Fibroblast of skin of right quadriceps (primary cell): ENCODE data around the gene BTG3.

Experiments
- DNase-seq: peaks from one replicate; pipeline ENCODE4 v3.0.0-alpha.2; 2013

The BTG3 gene, protein sequence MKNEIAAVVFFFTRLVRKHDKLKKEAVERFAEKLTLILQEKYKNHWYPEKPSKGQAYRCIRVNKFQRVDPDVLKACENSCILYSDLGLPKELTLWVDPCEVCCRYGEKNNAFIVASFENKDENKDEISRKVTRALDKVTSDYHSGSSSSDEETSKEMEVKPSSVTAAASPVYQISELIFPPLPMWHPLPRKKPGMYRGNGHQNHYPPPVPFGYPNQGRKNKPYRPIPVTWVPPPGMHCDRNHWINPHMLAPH

GRCh38 chr21:17612565-17613241 lies at the start of gene BTG3:
Gene BTG3 (minus strand): TSS chr21:17612901. CDS start chr21:17609144, 3,757 bp downstream.
- DNase-seq, result peak; percentile 84

- no peak for DNase-seq
Measured at GRCh38 chr21:17660862-17661261, 48.2 kb upstream of the BTG3 start.

DNA sequence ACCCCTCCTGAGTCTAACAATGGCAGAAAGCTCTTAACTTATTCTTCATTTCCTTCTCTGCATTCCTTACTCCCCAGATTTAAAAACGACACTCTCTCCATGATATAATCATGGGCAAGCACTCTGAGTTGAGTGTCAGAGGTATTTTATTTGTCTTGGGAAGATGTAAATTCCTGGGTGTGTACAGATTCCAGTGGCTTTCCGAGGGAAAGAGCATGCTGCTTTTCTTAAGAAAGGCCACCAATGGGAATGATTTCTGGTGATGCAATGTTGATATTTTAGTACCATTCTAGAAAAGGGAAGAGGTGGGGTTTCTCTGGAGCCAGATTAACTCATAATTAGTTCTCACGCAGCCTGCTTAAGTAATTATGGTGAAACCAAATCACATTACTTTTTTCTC lies 47.8 kb upstream of the BTG3 start:
- peak; percentile 1 for DNase-seq

DNA sequence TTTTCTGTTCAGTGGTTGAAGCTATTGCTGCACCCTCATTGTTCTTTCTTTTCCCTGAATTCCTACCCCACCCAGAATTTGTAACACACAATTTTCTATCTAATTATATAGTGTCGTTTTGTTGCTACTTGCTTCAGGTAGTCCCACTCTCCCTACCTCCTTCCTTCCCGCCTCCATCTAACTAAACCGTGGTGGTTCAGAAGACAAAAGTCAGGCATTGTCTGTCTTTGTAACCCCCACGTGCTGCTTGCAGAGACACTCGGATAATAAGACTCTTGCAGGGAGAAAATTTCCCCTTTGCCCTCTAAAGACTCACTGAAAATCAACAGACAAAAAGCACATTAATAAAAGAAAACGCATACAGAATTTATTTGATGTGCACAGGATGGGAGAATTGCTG lies 46.2 kb upstream of the BTG3 start:
- DNase-seq, result no peak

DNA sequence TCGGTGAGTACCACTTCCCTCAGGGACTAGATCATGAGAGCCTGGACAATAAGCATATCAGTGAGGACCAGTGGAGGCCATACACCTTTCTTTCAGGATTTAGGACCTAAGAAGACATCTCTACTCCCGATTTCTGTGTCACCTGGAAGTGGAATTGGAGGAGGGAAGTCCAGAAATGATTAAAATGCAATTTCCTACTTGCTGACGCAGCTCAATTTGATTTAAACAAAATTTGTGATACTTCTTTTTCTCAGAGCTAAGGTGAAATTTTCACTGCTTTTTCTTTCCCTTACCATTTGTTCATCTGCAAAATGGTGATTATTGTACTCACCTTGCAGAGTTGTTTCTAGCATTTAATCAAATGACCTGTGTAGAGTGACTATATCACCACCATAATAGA lies 38.8 kb upstream of the BTG3 start:
- no peak for DNase-seq

DNA sequence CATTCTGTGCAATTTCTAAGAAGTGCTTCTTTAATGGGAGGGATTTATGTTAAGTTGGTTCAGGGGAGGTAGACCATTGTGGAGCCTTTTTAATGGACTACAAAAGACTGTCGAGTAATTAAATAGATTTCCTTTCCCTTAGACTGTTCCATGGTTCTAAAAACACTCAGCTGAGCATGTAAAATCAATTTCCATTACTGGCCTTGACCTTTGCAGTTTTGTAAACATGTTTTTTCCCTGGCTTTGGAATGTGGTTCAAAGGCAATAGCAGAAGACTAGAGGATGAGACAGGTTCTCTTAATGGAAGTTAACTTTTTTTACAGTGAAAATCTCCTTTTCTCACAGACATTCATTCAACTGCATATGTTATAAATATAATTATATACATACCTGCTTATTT lies 37.6 kb upstream of the BTG3 start:
- no peak for DNase-seq

DNA sequence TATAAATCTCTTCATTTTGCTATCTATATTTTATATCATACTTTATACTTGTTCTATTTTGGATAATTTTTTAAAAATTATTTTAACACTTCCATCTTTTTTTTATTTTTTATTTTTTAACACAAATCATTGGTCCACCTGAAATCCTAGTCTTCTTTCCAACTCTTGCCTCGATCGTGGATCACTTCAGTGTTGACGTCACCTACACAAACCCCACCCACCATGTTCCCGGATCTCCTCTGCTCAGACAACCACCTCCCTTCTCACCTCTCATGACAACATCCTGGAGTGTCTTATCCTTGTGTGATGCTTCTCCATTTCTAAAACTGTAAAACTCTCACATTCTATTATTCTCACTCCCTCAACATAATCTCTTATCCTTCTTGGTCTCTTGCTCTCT lies 34.1 kb upstream of the BTG3 start:
- no peak for DNase-seq

- no peak for DNase-seq
Measured at GRCh38 chr21:17644186-17644585, 31.5 kb upstream of the BTG3 start.

DNA sequence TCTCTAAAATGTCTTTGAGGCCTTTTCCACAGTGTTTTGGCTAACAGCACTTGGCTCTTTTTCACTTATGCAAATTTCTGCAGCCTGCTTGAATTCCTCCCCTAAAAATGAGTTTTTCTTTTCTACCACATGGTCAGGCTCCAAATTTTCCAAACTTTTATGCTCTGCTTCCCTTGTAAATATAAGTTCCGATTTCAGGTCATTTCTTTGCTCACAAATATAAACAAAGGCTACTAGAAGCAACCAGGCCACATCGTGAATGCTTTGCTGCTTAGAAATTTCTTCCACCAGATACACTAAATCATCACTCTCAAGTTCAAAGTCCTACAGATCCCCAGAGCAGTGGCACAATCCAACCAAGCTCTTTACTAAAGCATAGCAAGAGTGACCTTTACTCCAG lies 28.1 kb upstream of the BTG3 start:
- DNase-seq, result no peak

GRCh38 chr21:17636711-17637110 lies 24.0 kb upstream of the BTG3 start:
- no peak for DNase-seq

- no peak for DNase-seq
Measured at GRCh38 chr21:17631195-17631594, 18.5 kb upstream of the BTG3 start.

DNA sequence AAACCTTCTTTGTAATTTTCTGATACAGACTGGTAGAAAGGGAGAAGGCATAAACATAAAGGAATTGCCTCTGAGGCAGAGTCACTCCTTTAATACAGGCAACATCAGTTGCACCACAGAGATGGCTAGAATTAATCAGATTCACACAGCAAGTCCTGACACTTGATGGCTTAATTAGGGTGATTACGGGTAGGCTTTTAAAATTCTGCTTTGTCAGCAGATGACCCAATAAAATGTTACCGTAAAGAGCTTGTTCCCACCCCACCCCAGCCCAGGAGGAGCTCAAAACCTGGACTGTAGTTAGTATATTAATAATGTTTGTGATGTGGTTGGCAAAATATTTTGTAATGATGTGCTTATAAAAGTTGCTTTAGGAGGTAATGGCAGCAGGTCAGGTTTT lies 9.3 kb upstream of the BTG3 start:
- no peak for DNase-seq

DNA sequence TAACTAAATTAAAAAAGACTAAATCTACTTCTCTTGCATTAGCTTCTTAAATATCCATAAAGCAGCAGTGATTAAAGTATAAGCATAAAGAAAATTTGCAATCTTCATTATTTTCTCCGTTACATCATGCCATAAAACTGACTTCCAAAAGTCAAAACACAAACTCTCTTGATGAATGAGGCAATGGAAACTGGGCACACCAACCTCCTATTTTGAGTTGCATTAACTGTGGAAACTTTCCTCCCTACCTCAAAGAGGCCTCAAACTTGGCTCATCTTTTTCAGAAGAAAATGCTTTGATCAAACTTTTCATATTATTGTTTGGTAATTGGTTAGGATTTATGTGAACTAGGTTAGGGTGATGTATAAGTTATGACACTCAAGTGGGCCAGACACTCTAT lies 4.1 kb upstream of the BTG3 start:
- DNase-seq, result no peak

- DNase-seq, result peak; percentile 1
Measured at GRCh38 chr21:17613242-17613676, 558 bp upstream of the BTG3 start.

DNA sequence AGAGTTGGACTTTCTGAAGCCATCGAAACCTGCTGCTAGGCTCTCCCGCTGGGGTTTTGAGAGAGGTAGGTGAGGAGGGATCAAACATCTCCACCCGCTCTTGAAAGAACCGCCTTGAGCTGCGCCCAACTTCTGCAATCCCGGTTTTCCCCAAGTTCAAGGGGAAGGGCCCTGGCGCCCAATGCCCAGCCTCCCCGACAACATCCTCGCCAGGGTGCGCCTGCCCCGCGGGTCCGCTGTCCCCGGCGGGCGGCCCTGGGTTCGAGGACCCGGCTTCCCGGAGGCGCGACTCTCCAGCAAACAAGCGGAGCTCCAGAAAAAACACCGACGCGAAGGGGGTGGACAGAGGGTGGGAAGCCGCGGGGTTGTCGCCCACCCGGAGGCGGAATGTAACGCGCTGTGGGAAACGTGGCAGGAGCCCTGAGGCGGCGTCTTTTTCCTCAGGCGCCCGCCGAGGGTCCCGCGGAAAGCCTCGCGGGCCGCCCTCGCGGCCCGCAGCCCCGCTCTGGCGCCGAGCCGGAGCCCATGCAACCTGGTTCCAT lies 607 bp downstream of the BTG3 start:
- peak; percentile 28 for DNase-seq

DNA sequence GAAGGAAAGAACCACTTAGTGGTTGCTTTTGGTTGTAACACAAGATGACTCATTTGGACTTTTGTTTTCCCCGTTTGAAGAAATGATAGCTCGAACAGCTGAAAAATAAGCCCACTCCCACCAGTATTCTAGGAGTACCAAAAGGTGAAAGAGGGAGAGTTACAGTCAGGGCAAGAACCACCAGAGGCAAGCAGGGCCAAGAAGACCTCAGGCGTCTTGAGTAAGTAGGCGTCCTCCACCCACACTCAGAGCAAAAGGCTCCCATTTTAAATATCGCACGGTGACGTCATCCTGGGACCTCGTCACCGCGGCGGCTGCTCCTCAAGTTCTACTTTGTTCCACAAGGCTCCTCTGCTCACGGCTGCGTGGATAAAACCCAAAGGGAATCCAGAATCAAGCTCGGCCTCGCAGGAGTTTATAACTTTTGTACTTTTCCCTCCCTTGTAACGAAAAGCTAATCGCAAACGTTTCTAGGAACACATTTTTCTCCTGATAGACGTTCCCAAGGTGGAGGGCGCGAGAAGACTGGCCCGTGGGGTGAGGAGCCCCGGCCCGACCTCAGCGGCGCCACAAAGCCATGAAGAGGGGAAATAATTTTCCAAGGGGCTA lies 1.2 kb downstream of the BTG3 start:
- DNase-seq, result peak; percentile 88

DNA sequence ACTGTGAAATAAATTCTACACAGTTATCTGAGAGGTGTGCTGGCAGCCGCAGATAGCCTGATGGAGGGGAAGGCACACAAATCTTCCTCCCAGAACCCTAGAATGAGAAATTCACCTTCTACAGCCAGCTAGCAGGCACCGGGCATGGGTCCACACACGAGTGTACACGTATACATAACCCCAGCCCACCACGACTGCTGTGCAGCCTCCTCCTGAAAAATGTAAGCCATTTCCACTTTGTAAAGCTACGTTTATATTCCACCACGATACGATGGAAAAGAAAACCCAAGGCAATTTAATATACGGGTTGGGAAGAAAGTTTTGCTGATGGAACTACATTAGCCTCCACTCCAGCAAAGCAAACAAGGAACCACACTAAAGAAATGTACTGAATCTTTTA lies 1.8 kb downstream of the BTG3 start:
- peak; percentile 3 for DNase-seq

DNA sequence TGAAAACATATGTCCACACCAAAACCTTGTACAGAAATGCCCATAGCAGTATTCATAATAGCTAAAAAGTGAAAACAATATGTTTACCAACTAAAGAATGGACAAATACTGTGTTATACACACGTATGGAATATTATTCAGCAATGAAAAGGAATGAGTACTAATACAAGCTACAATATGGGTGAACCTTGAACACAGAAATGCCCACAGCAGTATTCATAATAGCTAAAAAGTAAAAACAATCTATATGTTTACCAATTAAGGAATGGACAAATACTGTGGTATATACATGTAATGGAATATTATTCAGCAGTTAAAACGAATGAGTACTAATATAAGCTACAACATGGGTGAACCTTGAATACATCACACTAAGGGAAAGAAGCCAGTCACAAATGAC lies 3.0 kb downstream of the BTG3 start:
- no peak for DNase-seq

DNA sequence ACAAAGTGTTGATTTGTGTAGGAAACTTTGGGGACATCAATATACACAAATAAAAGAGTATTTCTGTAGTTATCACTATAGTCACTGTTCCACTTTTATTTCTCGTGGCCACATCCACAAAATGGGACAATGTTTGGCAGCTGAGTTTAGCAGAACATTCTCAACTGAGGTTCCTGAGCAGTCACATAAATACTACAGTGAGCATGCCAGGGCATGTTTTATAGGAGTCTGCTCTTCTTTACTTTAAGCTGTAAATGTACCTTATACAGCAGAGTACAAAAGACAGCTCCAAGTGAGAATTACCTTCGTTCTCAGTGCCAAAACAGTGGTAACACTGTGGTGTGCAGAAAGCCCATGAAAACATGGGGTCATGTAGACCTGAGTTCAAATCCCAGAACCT lies 5.0 kb downstream of the BTG3 start:
- DNase-seq, result no peak

GRCh38 chr21:17602874-17603273 lies 9.8 kb downstream of the BTG3 start:
- DNase-seq, result peak; percentile 47

- DNase-seq, result no peak
Measured at GRCh38 chr21:17598437-17598836, 14.3 kb downstream of the BTG3 start.

DNA sequence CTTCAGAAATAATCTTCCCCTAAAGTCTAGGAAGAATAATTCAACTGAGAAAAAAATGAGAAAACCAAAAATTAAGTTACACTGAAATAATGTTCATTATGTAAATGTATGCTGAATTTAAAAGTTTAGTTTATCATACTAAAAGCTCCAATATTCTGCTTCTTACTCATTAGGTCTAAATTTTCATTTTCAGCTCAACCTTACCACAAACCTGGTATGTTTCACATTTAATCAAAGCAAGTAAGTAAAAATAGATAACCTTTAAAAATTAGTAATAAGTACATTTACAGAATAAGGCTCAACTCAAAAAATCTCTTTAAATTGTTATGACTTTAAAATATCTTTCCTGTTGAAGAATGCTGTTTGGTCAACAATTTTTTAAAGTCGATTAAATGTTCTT lies 15.0 kb downstream of the BTG3 start:
- DNase-seq, result no peak

DNA sequence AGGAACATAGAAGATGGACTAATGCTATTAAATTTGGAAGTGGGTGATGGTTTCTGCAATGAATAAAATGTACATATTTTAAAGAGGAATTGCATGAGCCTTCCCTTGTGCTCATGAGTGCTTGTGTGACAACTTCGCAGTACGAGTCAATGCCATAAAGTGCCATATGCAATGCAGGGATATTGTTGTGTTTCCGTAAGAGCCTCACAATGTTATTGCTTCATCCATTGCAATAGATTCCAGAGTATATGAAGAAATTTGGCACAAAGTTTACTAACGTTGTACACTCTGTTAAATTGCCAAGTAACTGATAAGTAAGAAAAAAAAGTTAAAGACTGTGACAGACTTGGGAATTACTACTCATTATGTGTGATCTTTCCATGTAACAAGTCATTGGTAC lies 22.3 kb downstream of the BTG3 start:
- DNase-seq, result peak; percentile 24

DNA sequence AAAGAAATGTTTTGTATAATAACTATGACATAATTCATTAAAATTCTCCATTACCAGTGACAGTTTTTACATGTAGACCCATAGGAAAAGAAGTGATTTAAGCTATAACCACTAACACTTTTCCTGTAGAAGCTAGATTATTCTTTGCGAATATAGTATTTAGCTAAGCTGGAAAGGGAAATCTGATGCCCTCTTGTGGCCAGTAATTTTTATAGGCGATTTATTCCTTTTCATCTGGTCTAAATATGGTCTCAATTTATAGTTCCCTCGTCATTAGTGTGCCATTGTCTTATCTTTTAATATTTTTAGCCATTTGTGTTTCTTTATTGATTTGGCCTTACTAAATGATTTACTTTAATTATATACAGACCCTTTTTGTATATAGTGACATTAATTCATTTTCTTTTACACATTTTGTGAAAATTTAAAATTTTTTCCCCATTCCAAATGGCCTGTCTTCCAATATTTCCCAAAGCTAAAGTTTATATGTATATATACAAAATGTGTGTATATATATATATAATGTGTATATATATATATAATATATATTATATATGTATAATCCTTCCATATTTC lies 26.7 kb downstream of the BTG3 start:
- peak; percentile 52 for DNase-seq
